MM.1S (cell line): ENCODE results near the gene ZC4H2.

Experiments used
- EZH2phosphoT487 ChIP-seq: fragments of 300-600 bp; sonication (generic); IDR thresholded peaks from 2 replicates; pipeline ENCODE4 v1.6.1; 2018; ENCODE audit warnings: antibody characterized with exemption, low read length
- TF ChIP-seq, protein P1 (sequence below): fragments of 300-600 bp; sonication (generic); IDR thresholded peaks from 2 replicates; pipeline ENCODE4 v1.5.1; 2016; ENCODE audit warnings: antibody characterized with exemption, low read length, mixed read lengths

DNA sequence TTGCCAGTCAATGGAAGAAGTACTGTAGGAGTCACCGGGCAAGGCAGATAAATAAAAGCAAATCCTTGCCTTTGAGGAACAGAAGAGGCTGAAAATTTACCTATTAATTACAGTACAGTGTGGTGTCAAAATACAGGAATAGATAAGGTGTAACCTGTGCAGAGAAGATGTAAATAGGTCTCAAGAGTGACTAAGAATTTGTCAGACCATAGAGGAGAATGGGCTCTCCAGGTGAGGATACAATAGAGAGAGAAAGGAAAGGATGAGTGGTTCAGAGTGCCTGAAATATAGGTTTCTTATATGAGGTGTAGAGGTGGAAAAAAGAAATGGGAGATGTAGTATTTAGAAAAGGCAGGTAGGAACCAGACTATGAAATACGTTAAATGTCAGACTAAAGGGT is 801 bp upstream of the ZC4H2 start:
- TF ChIP-seq, protein P1, sequence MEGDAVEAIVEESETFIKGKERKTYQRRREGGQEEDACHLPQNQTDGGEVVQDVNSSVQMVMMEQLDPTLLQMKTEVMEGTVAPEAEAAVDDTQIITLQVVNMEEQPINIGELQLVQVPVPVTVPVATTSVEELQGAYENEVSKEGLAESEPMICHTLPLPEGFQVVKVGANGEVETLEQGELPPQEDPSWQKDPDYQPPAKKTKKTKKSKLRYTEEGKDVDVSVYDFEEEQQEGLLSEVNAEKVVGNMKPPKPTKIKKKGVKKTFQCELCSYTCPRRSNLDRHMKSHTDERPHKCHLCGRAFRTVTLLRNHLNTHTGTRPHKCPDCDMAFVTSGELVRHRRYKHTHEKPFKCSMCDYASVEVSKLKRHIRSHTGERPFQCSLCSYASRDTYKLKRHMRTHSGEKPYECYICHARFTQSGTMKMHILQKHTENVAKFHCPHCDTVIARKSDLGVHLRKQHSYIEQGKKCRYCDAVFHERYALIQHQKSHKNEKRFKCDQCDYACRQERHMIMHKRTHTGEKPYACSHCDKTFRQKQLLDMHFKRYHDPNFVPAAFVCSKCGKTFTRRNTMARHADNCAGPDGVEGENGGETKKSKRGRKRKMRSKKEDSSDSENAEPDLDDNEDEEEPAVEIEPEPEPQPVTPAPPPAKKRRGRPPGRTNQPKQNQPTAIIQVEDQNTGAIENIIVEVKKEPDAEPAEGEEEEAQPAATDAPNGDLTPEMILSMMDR, result no peak
- TF ChIP-seq EZH2phosphoT487, result no peak
